Testis (tissue), 3 donors: ENCODE results near the gene FOXK2. TPM values are rescaled to one million over a fixed set of nuclear protein-coding genes. Genes with fewer than 3 reads are reported as not detected.

Experiments
- DNase-seq: peaks from one replicate; pipeline ENCODE4 v3.0.0-alpha.2; 2019
- H3K27ac ChIP-seq, 2 donors: fragments of 200-600 bp; sonication (generic); one replicate each; pipeline ENCODE4 v1.5.1; 2019
- H3K27me3 ChIP-seq: fragments of 200-600 bp; sonication (generic); one replicate; pipeline ENCODE4 v1.5.1; 2019
- H3K36me3 ChIP-seq: fragments of 200-600 bp; sonication (generic); one replicate; pipeline ENCODE4 v1.5.1; 2017; ENCODE audit warnings: low read depth; ENCODE audit errors: missing control alignments
- H3K4me1 ChIP-seq: fragments of 200-600 bp; sonication (generic); one replicate; pipeline ENCODE4 v1.5.1; 2019
- H3K4me3 ChIP-seq, 2 donors: fragments of 200-600 bp; sonication (generic); one replicate each; pipeline ENCODE4 v1.5.1; 2017 to 2019
- H3K9me3 ChIP-seq: fragments of 200-600 bp; sonication (generic); one replicate; pipeline ENCODE4 v1.5.1; 2017
- CTCF ChIP-seq, 3 experiments: fragments of 450-650 bp in 2 of 3; fragments of 200-600 bp in 1 of 3; sonication (generic) in 1 of 3; IDR thresholded peaks; one replicate each; pipeline ENCODE4 v1.5.1; 2016 to 2019; ENCODE audit warnings: antibody characterized with exemption in 3 of 3, mild to moderate bottlenecking in 2 of 3, moderate library complexity in 1 of 3
- POLR2A ChIP-seq: fragments of 450-650 bp; IDR thresholded peaks from one replicate; pipeline ENCODE4 v1.6.1; 2017; ENCODE audit warnings: antibody characterized with exemption, mild to moderate bottlenecking, moderate library complexity
- WGBS, 2 donors: methylation state at CpG; one replicate each; pipeline ENCODE4 v1.1.5; 2018; 5-methylcytosine and 5-hydroxymethylcytosine counted together
- intact Hi-C: fragments of 100-400 bp; cut with DNase I; formaldehyde crosslinking; loops from one replicate; pipeline ENCODE4 v1.15.1; 2023; ENCODE audit warnings: low total_unique reads
- polyA plus RNA-seq: library from polyadenylated mRNA; stranded (reverse); fragments of 350-450 nt; fragmentation: Illumina TruSeq; extraction: RNeasy Lipid Tissue Mini Kit (QIAGEN cat#74804); gene quantifications from one replicate; pipeline ENCODE4 v1.2.3, GENCODE V29; 2014; ENCODE audit warnings: low read depth, low replicate concordance; ENCODE audit not compliant: insufficient read depth
- total RNA-seq, 2 donors: library from RNA; depleted of rRNA; stranded (reverse); fragments of >200 nt; gene quantifications; one replicate each; pipeline ENCODE4 v1.2.3, GENCODE V29; 2016

Gene FOXK2
- total and polyA plus RNA-seq, 3 donors from 2014 or later = 85.8 to 95.1 (median 94.3) TPM

GRCh38 chr17:82619211-82619610, 99.7 kb downstream of the FOXK2 start:
- DNase-seq = no peak
- no peaks in the 10 kb centered on the region for H3K9me3 ChIP-seq
- H3K27me3 ChIP-seq = no peaks in the 10 kb centered on the region
- no peaks in the 10 kb centered on the region for H3K36me3 ChIP-seq
- no peaks in the 10 kb centered on the region for H3K4me1 ChIP-seq
- no peak overlapping the region for H3K27ac ChIP-seq
- TF ChIP-seq POLR2A (no peak), CTCF (IDR thresholded peaks at IDR 0.05) (no peak)
- WGBS, 2 donors = 82 to 85% methylated on average over 7 of the region's 7 CpGs
- H3K4me3 ChIP-seq = no peak overlapping the region
- intact Hi-C loops = no loop called here

- no peak overlapping the region for H3K27ac ChIP-seq
- H3K36me3 ChIP-seq = no peaks in the 10 kb centered on the region
- TF ChIP-seq CTCF (IDR thresholded peaks at IDR 0.05) (no peak), POLR2A (no peak)
- no peaks in the 10 kb centered on the region for H3K27me3 ChIP-seq
- no peak overlapping the region for H3K4me3 ChIP-seq
- intact Hi-C loops = no loop called here
- no peaks in the 10 kb centered on the region for H3K9me3 ChIP-seq
- no peaks in the 10 kb centered on the region for H3K4me1 ChIP-seq
- WGBS, 2 donors = 85 to 93% methylated on average over 10 of the region's 10 CpGs
- no peak for DNase-seq
These were observed 100.1 kb downstream of the FOXK2 start for GRCh38 chr17:82619641-82620040.

GRCh38 chr17:82623707-82624106, 104.2 kb downstream of the FOXK2 start:
- H3K9me3 ChIP-seq = no peaks in the 10 kb centered on the region
- H3K27ac ChIP-seq = no peak overlapping the region
- H3K36me3 ChIP-seq = no peaks in the 10 kb centered on the region
- DNase-seq = no peak
- no peaks in the 10 kb centered on the region for H3K27me3 ChIP-seq
- H3K4me3 ChIP-seq = no peak overlapping the region
- no peak for TF ChIP-seq POLR2A
- TF ChIP-seq CTCF (IDR thresholded peaks at IDR 0.05) = no peak
- intact Hi-C loops = no loop called here
- H3K4me1 ChIP-seq = no peaks in the 10 kb centered on the region
- WGBS, 2 donors = 82 to 90% methylated on average over 15 of the region's 15 CpGs

- intact Hi-C loops = no loop called here
- H3K36me3 ChIP-seq = no peaks in the 10 kb centered on the region
- no peaks in the 10 kb centered on the region for H3K27me3 ChIP-seq
- WGBS, 2 donors = 87 to 90% methylated on average over 21 of the region's 21 CpGs
- DNase-seq = no peak
- no peak for TF ChIP-seq CTCF (IDR thresholded peaks at IDR 0.05)
- no peak for TF ChIP-seq POLR2A
- H3K4me1 ChIP-seq = no peaks in the 10 kb centered on the region
- H3K9me3 ChIP-seq = no peaks in the 10 kb centered on the region
- H3K4me3 ChIP-seq = no peak overlapping the region
- H3K27ac ChIP-seq = no peak overlapping the region
These were observed 107.9 kb downstream of the FOXK2 start for GRCh38 chr17:82627405-82627804.

- peaks cover 5% of the 10 kb centered on the region for H3K4me1 ChIP-seq
- no peaks in the 10 kb centered on the region for H3K36me3 ChIP-seq
- DNase-seq = no peak
- no peaks in the 10 kb centered on the region for H3K27me3 ChIP-seq
- H3K27ac ChIP-seq = no peak overlapping the region
- H3K4me3 ChIP-seq = no peak overlapping the region
- WGBS, 2 donors = 81 to 84% methylated on average over 8 of the region's 8 CpGs
- intact Hi-C loops = no loop called here
- no peak for TF ChIP-seq CTCF (IDR thresholded peaks at IDR 0.05)
- no peak for TF ChIP-seq POLR2A
- no peaks in the 10 kb centered on the region for H3K9me3 ChIP-seq
These were observed 110.2 kb downstream of the FOXK2 start for GRCh38 chr17:82629748-82630147.
